BLaER1 (cell line): ENCODE data around the gene TMEM131L.
A peak's percentile ranks its signal among the peaks of the same experiment; 100 is the strongest.

Experiments used
- H3K27ac ChIP-seq: shearing (Covaris generic); formaldehyde crosslinking; 2 replicates; pipeline ENCODE4 v1.8.1; 2022
- H3K27me3 ChIP-seq: shearing (Covaris generic); formaldehyde crosslinking; 2 replicates; pipeline ENCODE4 v1.8.1; 2022
- H3K36me3 ChIP-seq: shearing (Covaris generic); formaldehyde crosslinking; 2 replicates; pipeline ENCODE4 v1.8.1; 2022
- H3K4me1 ChIP-seq: shearing (Covaris generic); formaldehyde crosslinking; 2 replicates; pipeline ENCODE4 v1.8.1; 2022
- H3K4me2 ChIP-seq: shearing (Covaris generic); formaldehyde crosslinking; 2 replicates; pipeline ENCODE4 v1.8.1; 2022
- H3K4me3 ChIP-seq: shearing (Covaris generic); formaldehyde crosslinking; 2 replicates; pipeline ENCODE4 v1.8.1; 2022
- H3K9ac ChIP-seq: shearing (Covaris generic); formaldehyde crosslinking; 2 replicates; pipeline ENCODE4 v1.8.1; 2022
- H3K9me3 ChIP-seq: shearing (Covaris generic); formaldehyde crosslinking; 2 replicates; pipeline ENCODE4 v1.8.1; 2022
- H4K20me1 ChIP-seq: shearing (Covaris generic); formaldehyde crosslinking; 2 replicates; pipeline ENCODE4 v1.8.1; 2022
- Cebpa-rat ChIP-seq: shearing (Covaris generic); IDR thresholded peaks from 2 replicates; pipeline ENCODE4 v1.8.1; 2022

The TMEM131L gene

DNA sequence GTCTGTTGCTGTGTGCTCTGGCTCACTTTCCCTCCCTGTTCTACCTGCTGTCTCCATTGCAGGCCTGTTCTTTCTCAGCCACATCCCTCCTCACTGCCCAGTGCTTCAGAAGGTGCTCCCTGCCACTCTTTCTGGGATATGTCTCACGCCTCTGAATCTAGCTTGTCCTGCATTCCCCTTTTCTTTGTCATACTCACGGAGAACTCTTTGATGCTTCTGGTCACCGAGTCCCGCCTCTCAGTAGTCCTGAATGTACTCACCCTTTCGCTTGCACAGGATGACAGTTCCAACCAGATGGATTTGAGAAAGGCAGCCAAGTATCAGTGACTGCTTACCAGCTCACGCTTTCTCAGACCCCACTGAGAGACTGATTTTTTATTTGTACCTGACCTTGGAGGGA is 152.7 kb downstream of the TMEM131L start:
- Histone ChIP-seq H4K20me1 (peaks cover 100% of the 10 kb centered on the region), H3K9me3 (no peaks in the 10 kb centered on the region)

GRCh38 chr4:153619811-153620210 is 153.7 kb downstream of the TMEM131L start:
- Histone ChIP-seq H3K27me3 (no peaks in the 10 kb centered on the region), H3K4me1 (peaks cover 25% of the 10 kb centered on the region), H3K4me2 (no peak overlapping the region), H3K9me3 (no peaks in the 10 kb centered on the region), H3K27ac (no peak overlapping the region), H4K20me1 (peaks cover 100% of the 10 kb centered on the region), H3K9ac (no peak overlapping the region), H3K36me3 (peaks cover 99% of the 10 kb centered on the region), H3K4me3 (no peak overlapping the region)
- no peak for TF ChIP-seq Cebpa-rat

More for the DNA sequence above, 152.7 kb downstream of the TMEM131L start:
- TF ChIP-seq Cebpa-rat = no peak
- Histone ChIP-seq H3K4me1 (peaks cover 25% of the 10 kb centered on the region), H3K4me3 (no peak overlapping the region), H3K9ac (no peak overlapping the region), H3K36me3 (peaks cover 99% of the 10 kb centered on the region), H3K27me3 (no peaks in the 10 kb centered on the region), H3K4me2 (no peak overlapping the region), H3K27ac (no peak overlapping the region)

- H3K27me3 ChIP-seq = no peaks in the 10 kb centered on the region
- H3K9me3 ChIP-seq = no peaks in the 10 kb centered on the region
- H3K4me3 ChIP-seq = no peak overlapping the region
- peaks cover 100% of the 10 kb centered on the region for H4K20me1 ChIP-seq
- H3K27ac ChIP-seq = no peak overlapping the region
- TF ChIP-seq Cebpa-rat = no peak
- H3K4me1 ChIP-seq = peaks cover 27% of the 10 kb centered on the region
- H3K9ac ChIP-seq = no peak overlapping the region
- H3K4me2 ChIP-seq = no peak overlapping the region
- H3K36me3 ChIP-seq = peaks cover 99% of the 10 kb centered on the region
These were observed 154.2 kb downstream of the TMEM131L start for GRCh38 chr4:153620352-153620751.

DNA sequence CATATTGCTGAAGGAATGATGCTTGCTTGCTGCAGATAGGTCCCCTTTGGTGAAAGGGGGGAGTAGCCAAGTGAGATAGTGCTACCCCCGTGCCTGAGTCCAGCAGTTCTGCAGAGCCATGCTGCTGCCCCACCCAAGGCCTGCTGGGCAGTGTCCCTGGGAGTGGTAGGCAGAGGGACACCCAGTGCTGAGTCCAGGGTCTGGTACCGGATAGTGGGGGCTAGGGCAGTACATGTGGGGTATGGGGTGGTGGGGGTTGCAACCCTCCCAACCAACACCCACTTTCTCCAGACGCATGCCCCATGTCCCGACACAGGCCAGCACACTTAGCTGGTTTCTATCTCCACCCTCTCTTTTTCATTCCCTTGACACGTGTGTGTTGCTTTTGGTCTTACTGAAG is 155.9 kb downstream of the TMEM131L start:
- Histone ChIP-seq H3K4me3 (no peak overlapping the region), H3K4me2 (no peak overlapping the region), H3K4me1 (peaks cover 35% of the 10 kb centered on the region), H3K36me3 (peaks cover 100% of the 10 kb centered on the region), H4K20me1 (peaks cover 98% of the 10 kb centered on the region), H3K27me3 (no peaks in the 10 kb centered on the region), H3K9me3 (no peaks in the 10 kb centered on the region), H3K9ac (no peak overlapping the region), H3K27ac (no peak overlapping the region)
- no peak for TF ChIP-seq Cebpa-rat

- Histone ChIP-seq H4K20me1 (peaks cover 98% of the 10 kb centered on the region), H3K9me3 (no peaks in the 10 kb centered on the region), H3K27me3 (no peaks in the 10 kb centered on the region), H3K4me1 (peaks cover 42% of the 10 kb centered on the region), H3K4me2 (no peak overlapping the region), H3K9ac (no peak overlapping the region), H3K36me3 (peaks cover 100% of the 10 kb centered on the region), H3K27ac (0 out of 2 replicates have a peak overlapping the region, but pooled peaks have one; percentile 36), H3K4me3 (no peak overlapping the region)
- no peak for TF ChIP-seq Cebpa-rat
These were observed 156.6 kb downstream of the TMEM131L start for GRCh38 chr4:153622778-153623240.

GRCh38 chr4:153623491-153623890 is 157.3 kb downstream of the TMEM131L start:
- Histone ChIP-seq H3K4me3 (no peak overlapping the region), H4K20me1 (peaks cover 98% of the 10 kb centered on the region), H3K36me3 (peaks cover 100% of the 10 kb centered on the region), H3K4me2 (no peak overlapping the region), H3K27ac (no peak overlapping the region), H3K9ac (no peak overlapping the region), H3K27me3 (no peaks in the 10 kb centered on the region), H3K9me3 (no peaks in the 10 kb centered on the region), H3K4me1 (peaks cover 49% of the 10 kb centered on the region)
- TF ChIP-seq Cebpa-rat = no peak

DNA sequence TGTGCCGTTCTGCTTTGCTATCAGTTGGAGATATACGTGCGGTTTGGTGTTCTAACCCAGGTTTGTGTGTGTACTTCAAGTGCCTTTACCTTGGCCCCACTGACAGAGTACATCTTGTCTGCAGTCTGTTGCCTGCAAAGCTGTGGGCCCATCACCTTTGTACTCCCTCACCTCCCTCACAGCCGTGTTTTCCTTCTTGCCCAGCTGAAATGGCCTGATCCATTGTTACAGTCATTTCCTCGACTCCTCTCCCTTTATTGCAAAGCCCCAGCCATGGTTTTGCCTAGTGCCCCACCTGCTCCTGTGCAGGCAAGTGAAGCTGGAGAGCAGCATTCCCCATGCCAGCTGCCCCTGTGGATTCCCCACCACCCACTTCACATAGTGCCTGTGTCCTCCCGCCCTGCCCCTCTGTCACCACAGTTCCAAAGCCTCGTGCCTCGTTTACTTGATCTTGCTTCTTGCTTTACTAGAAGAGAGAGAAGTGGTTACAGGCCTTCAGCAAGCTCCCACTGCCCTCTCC is 162.7 kb downstream of the TMEM131L start:
- Histone ChIP-seq H3K27ac (peak overlapping the region; percentile 49; the same call in 1 of the 2 replicates), H3K36me3 (peaks cover 100% of the 10 kb centered on the region), H3K27me3 (no peaks in the 10 kb centered on the region), H3K4me2 (peak overlapping the region; percentile 64), H3K9me3 (no peaks in the 10 kb centered on the region), H3K4me1 (peaks cover 83% of the 10 kb centered on the region), H4K20me1 (peaks cover 98% of the 10 kb centered on the region), H3K9ac (0 out of 2 replicates have a peak overlapping the region, but pooled peaks have one; percentile 20), H3K4me3 (no peak overlapping the region)
- no peak for TF ChIP-seq Cebpa-rat

- Histone ChIP-seq H4K20me1 (peaks cover 98% of the 10 kb centered on the region), H3K36me3 (peaks cover 100% of the 10 kb centered on the region), H3K27ac (peak overlapping the region; percentile 33; the same call in 1 of the 2 replicates), H3K9me3 (no peaks in the 10 kb centered on the region), H3K9ac (peak overlapping the region; percentile 20; the same call in 1 of the 2 replicates), H3K4me2 (peak overlapping the region; percentile 64), H3K4me3 (no peak overlapping the region), H3K4me1 (peaks cover 93% of the 10 kb centered on the region), H3K27me3 (no peaks in the 10 kb centered on the region)
- TF ChIP-seq Cebpa-rat = no peak
These were observed 163.6 kb downstream of the TMEM131L start for GRCh38 chr4:153629776-153630175.

GRCh38 chr4:153634738-153635353 is 168.7 kb downstream of the TMEM131L start:
- H3K4me2 ChIP-seq = peak overlapping the region; percentile 28; the same call in 1 of the 2 replicates
- H3K4me3 ChIP-seq = no peak overlapping the region
- H3K36me3 ChIP-seq = peaks cover 90% of the 10 kb centered on the region
- no peak overlapping the region for H3K9ac ChIP-seq
- no peaks in the 10 kb centered on the region for H3K27me3 ChIP-seq
- H3K27ac ChIP-seq = no peak overlapping the region
- no peaks in the 10 kb centered on the region for H3K9me3 ChIP-seq
- peaks cover 88% of the 10 kb centered on the region for H3K4me1 ChIP-seq
- TF ChIP-seq Cebpa-rat = no peak
- H4K20me1 ChIP-seq = peaks cover 80% of the 10 kb centered on the region

- Histone ChIP-seq H3K9ac (no peak overlapping the region), H3K4me2 (peak overlapping the region; percentile 28), H3K4me1 (peaks cover 88% of the 10 kb centered on the region), H3K4me3 (no peak overlapping the region), H3K27ac (peak overlapping the region; percentile 18; the same call in 1 of the 2 replicates), H4K20me1 (peaks cover 70% of the 10 kb centered on the region), H3K36me3 (peaks cover 80% of the 10 kb centered on the region), H3K27me3 (no peaks in the 10 kb centered on the region), H3K9me3 (no peaks in the 10 kb centered on the region)
- no peak for TF ChIP-seq Cebpa-rat
These were observed 169.7 kb downstream of the TMEM131L start for GRCh38 chr4:153635846-153636245.
